Psoas muscle (tissue), 8 donors: ENCODE measurements around the gene NIM1K. TPM values are rescaled to one million over a fixed set of nuclear protein-coding genes. Genes with fewer than 3 reads are reported as not detected.

Source experiments
- ATAC-seq, 4 donors: fragments of 200-7000 bp; cut with Tn5 transposase; one replicate each; pipeline ENCODE4 v1.9.1; 2020; ENCODE audit warnings: moderate library complexity in 3 of 4, mild to moderate bottlenecking in 2 of 4
- DNase-seq, 2 donors: peaks; one replicate each; pipeline ENCODE4 v3.0.0-alpha.2; 2020
- H3K27ac ChIP-seq: fragments of 200-600 bp; one replicate; pipeline ENCODE4 v1.8.0; 2022
- H3K27me3 ChIP-seq, 3 donors: fragments of 200-600 bp in 1 of 3; one replicate each; pipeline versions ENCODE4 v1.6.1 to v1.8.0; 2013 to 2022; ENCODE audit warnings: low read length in 2 of 3, mild to moderate bottlenecking in 2 of 3, moderate library complexity in 1 of 3; ENCODE audit not compliant: insufficient read depth in 3 of 3
- H3K36me3 ChIP-seq, 2 donors: fragments of 200-600 bp in 1 of 2; one replicate each; pipeline versions ENCODE4 v1.6.1 to v1.8.0; 2013 to 2022; ENCODE audit warnings: low read depth in 1 of 2, mild to moderate bottlenecking in 1 of 2, moderate library complexity in 1 of 2; ENCODE audit not compliant: insufficient read depth in 1 of 2
- H3K4me1 ChIP-seq: fragments of 200-600 bp; one replicate; pipeline ENCODE4 v1.8.0; 2022
- H3K4me3 ChIP-seq: fragments of 200-600 bp; one replicate; pipeline ENCODE4 v1.8.0; 2022; ENCODE audit warnings: mild to moderate bottlenecking
- H3K9me3 ChIP-seq: fragments of 200-600 bp; one replicate; pipeline ENCODE4 v1.8.0; 2022
- WGBS, 3 donors: extraction: QIAGEN DNeasy Blood & Tissue Kit; methylation state at CpG; one replicate each; pipeline versions ENCODE4 v1.1.6 to v1.1.7; 2013; 5-methylcytosine and 5-hydroxymethylcytosine counted together
- intact Hi-C, 2 donors: fragments of 100-400 bp; cut with DNase I; formaldehyde crosslinking; loops; one replicate each; pipeline versions ENCODE4 v1.11.0 to v1.14.2; 2022
- polyA plus RNA-seq, 3 donors: library from polyadenylated mRNA; stranded (reverse); fragments of 200-250 nt; gene quantifications; one replicate each; pipeline ENCODE4 v1.2.3, GENCODE V29; 2013
- total RNA-seq, 4 donors: library from RNA; stranded (reverse); fragmentation: NEBNext Ultra II Directional in 2 of 4; extraction: Animal tissue kit (Norgen Biotek cat#: 25700) in 2 of 4; gene quantifications; one replicate each; pipeline versions ENCODE4 v1.2.1 to v1.2.4, GENCODE V29; 2021 to 2023
- TF ChIP-seq, protein P1 (sequence below): fragments of 200-600 bp; IDR thresholded peaks from one replicate; pipeline ENCODE4 v1.8.0; 2022; ENCODE audit warnings: antibody characterized with exemption
- donor health status: healthy with polysubstance abuse.
- donor health status: DM: no; HTN: no; CAD: no; lungs with moderate emphysema.
- donor health status: Bipolar disorder and iron deficiency.
- donor health status: healthy.
- donor health status: DM: yes; HTN: yes; CAD: no.
- donor health status: DM: no; HTN: no; CAD: no.
- donor health status: DM: no; HTN: no; CAD: no.
- donor health status: DM: yes; HTN: yes; CAD: no.

Gene NIM1K
- total and polyA plus RNA-seq, 7 donors, result 0.10 to 0.25 (median 0.20) TPM; not detected in 1

DNA sequence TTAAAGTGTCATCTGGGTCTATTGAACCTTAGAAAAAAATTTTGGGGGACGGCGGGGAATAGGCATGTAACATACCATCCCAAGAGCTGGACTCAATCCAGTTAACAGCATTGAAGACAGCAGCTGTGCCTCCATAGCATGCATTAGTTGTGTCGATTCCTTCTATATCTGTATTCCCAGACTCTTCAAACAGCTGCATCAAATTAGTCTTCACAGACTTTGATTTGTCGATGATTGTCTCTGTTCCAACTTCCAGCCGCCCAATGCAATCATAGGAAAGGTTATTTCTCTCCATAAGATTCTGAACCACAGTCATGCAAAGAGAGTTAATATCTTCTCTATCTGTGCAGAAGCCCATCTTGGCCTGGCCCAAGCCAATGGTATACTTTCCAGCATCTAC is 106.4 kb downstream of the NIM1K start:
- TF ChIP-seq, protein P1, sequence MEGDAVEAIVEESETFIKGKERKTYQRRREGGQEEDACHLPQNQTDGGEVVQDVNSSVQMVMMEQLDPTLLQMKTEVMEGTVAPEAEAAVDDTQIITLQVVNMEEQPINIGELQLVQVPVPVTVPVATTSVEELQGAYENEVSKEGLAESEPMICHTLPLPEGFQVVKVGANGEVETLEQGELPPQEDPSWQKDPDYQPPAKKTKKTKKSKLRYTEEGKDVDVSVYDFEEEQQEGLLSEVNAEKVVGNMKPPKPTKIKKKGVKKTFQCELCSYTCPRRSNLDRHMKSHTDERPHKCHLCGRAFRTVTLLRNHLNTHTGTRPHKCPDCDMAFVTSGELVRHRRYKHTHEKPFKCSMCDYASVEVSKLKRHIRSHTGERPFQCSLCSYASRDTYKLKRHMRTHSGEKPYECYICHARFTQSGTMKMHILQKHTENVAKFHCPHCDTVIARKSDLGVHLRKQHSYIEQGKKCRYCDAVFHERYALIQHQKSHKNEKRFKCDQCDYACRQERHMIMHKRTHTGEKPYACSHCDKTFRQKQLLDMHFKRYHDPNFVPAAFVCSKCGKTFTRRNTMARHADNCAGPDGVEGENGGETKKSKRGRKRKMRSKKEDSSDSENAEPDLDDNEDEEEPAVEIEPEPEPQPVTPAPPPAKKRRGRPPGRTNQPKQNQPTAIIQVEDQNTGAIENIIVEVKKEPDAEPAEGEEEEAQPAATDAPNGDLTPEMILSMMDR, result no peak
- intact Hi-C loops, result no loop called here
- H3K4me3 ChIP-seq, result no peak overlapping the region
- H3K36me3 ChIP-seq, result peaks cover 4 to 56% of the 10 kb centered on the region in 2 donors
- WGBS, 3 donors, result 51 to 62% (median 60%) methylated on average over 5 of the region's 5 CpGs
- H3K27ac ChIP-seq, result no peak overlapping the region
- H3K4me1 ChIP-seq, result no peaks in the 10 kb centered on the region
- ATAC-seq (no peak), DNase-seq (no peak)
- no peaks in the 10 kb centered on the region for H3K27me3 ChIP-seq
- no peaks in the 10 kb centered on the region for H3K9me3 ChIP-seq

DNA sequence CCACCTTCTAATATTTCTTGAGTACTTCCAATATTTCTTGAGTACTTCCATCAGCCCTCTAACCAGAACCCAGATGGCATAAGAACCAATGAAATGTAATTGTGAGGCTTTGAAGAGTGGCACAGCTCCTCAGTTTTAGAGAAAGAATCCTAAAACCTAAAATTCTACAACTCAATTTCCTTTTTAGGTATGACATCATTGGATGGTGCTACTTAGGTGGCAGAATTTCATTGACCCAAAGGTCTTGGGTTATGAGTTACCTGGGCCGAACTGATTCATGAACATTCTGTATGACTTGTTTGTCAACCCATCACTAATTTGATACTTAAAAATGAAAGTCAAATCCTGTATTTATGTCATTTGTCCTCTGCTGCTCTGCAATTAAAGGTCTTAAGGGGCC is 108.1 kb downstream of the NIM1K start:
- Histone ChIP-seq H3K36me3 (peaks cover 0 to 39% of the 10 kb centered on the region in 2 donors), H3K27me3 (no peaks in the 10 kb centered on the region), H3K9me3 (no peaks in the 10 kb centered on the region), H3K4me1 (no peaks in the 10 kb centered on the region), H3K4me3 (no peak overlapping the region), H3K27ac (no peak overlapping the region)
- ATAC-seq (no peak), DNase-seq (no peak)
- 96 to 100% (median 96%) methylated on average over 1 of the region's 1 CpG for WGBS, 3 donors
- TF ChIP-seq, protein P1, result no peak
- intact Hi-C loops, result no loop called here

DNA sequence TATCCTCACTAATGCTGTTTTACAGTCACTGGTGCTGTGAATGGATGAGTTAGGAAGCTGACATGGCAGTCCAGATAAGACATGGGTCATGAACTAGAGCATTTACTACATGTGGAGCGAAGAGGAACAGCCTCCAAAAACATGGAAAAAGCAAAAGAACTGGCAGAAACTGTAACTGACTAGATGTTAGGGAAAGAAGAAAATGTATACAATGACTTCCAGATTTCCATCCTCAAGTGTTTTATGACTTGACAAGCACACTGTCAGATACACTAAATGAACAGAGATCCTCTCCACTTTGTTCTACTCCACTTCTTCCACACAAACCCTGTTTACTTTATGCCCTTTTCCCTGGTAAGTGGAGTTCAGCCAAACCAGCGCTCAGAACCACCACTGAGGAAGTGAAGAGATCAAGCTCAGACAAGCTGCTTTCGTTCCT is 109.6 kb downstream of the NIM1K start:
- H3K4me1 ChIP-seq, result no peaks in the 10 kb centered on the region
- no peaks in the 10 kb centered on the region for H3K27me3 ChIP-seq
- WGBS, 3 donors, result 87 to 91% (median 90%) methylated on average over 3 of the region's 3 CpGs
- no peak for DNase-seq
- TF ChIP-seq, protein P1, result no peak
- peaks cover 0 to 23% of the 10 kb centered on the region in 2 donors for H3K36me3 ChIP-seq
- no peaks in the 10 kb centered on the region for H3K9me3 ChIP-seq
- intact Hi-C loops, result no loop called here
- ATAC-seq, result no peak
- H3K27ac ChIP-seq, result no peak overlapping the region
- H3K4me3 ChIP-seq, result no peak overlapping the region

DNA sequence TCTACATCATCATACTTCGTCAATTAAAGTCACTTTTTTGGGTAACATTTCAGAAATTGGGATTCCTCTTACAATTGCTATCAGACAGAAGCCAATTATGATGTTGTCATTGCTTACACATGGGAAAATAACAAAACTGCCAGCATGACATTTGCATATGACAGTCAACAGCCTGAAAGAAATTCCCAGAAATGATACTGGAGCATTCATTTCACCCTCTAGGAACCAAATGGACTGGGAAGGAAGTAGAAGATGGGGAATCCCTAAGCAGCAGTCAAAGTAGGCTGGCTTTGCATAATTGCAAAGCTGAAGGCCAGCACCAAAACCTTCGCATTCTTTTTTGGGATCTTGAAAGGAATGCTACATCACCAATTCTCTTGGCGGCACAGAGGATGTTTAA is 110.5 kb downstream of the NIM1K start:
- no peak overlapping the region for H3K4me3 ChIP-seq
- ATAC-seq, result no peak
- no peaks in the 10 kb centered on the region for H3K27me3 ChIP-seq
- H3K9me3 ChIP-seq, result no peaks in the 10 kb centered on the region
- TF ChIP-seq, protein P1, result no peak
- no peaks in the 10 kb centered on the region for H3K4me1 ChIP-seq
- no peak overlapping the region for H3K27ac ChIP-seq
- H3K36me3 ChIP-seq, result peaks cover 0 to 20% of the 10 kb centered on the region in 2 donors
- intact Hi-C loops, result no loop called here
- no peak for DNase-seq
- WGBS, 3 donors, result 95 to 100% (median 96%) methylated on average over 3 of the region's 3 CpGs

DNA sequence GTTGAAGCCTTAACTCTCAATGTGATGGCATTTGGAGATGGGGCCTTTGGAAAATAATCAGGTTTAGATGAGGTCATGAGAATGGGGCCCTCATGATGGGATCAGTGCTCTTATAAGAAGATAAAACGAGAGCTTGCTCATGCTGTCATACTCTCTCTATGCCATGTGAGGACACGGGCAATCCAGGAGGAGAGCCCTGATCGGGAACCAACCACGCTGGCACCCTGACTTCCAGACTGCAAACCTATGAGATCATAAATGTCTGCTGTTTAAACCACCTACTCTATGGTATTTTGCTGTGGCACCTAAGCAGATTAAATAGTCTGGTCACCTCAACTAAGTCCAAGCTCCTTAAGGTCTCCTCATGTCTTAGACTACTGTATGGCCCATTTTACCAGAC is 111.2 kb downstream of the NIM1K start:
- Histone ChIP-seq H3K4me3 (no peak overlapping the region), H3K9me3 (no peaks in the 10 kb centered on the region), H3K36me3 (peaks cover 0 to 14% of the 10 kb centered on the region in 2 donors), H3K27ac (no peak overlapping the region), H3K4me1 (no peaks in the 10 kb centered on the region), H3K27me3 (no peaks in the 10 kb centered on the region)
- TF ChIP-seq, protein P1, result no peak
- ATAC-seq (no peak), DNase-seq (no peak)
- WGBS, 3 donors, result 87 to 92% (median 89%) methylated on average over 4 of the region's 4 CpGs
- intact Hi-C loops, result no loop called here
